IMR-90 (cell line): ENCODE data around the gene DCANP1. TPM values are rescaled to one million over a fixed set of nuclear protein-coding genes. Genes with fewer than 3 reads are reported as not detected.

Experiments
- ATAC-seq: fragments of 200-7000 bp; cut with Tn5 transposase; 2 replicates; pipeline ENCODE4 v1.9.1; 2020; ENCODE audit warnings: low read depth, mild to moderate bottlenecking, moderate library complexity
- BruUV-seq: library from RNA; stranded (reverse); fragments of 400-500 nt; replicated peaks from 2 replicates; lab custom pipeline; 2021; lab: Mats Ljungman, UMichigan
- CTCF ChIA-PET: fragments of 300-600 bp; formaldehyde crosslinking; extraction: SDS; loops from one replicate; lab custom pipeline; 2021; ENCODE audit warnings: antibody characterized with exemption; lab: Yijun Ruan, JAX
- POLR2A ChIA-PET: fragments of 300-600 bp; sonication (Branson Sonifier 250); formaldehyde crosslinking; loops from one replicate; lab custom pipeline; 2022; ENCODE audit warnings: antibody characterized with exemption; ENCODE audit not compliant: unreplicated experiment; lab: Charles Lee
- DNase-seq: peaks from one replicate; pipeline ENCODE4 v3.0.0; 2013
- H2AFZ ChIP-seq: replicated peaks from 2 replicates; pipeline ENCODE3; 2013; ENCODE audit warnings: low read length, mild to moderate bottlenecking; ENCODE audit not compliant: poor library complexity
- H2AK5ac ChIP-seq: 2 replicates; pipeline ENCODE4 v1.6.1; 2013; ENCODE audit warnings: low read depth, low read length, inconsistent platforms
- H2AK9ac ChIP-seq: replicated peaks from 2 replicates; pipeline ENCODE3; 2013; ENCODE audit warnings: mild to moderate bottlenecking, low read depth, low read length, moderate library complexity; ENCODE audit not compliant: poor library complexity
- H2BK120ac ChIP-seq: 2 replicates; pipeline ENCODE4 v1.6.1; 2013; ENCODE audit warnings: low read depth, low read length, inconsistent platforms
- H2BK15ac ChIP-seq: 3 replicates; pipeline ENCODE4 v1.6.1; 2013; ENCODE audit warnings: low read depth, low read length, inconsistent platforms
- H2BK20ac ChIP-seq: 2 replicates; pipeline ENCODE4 v1.6.1; 2013; ENCODE audit warnings: low read depth, mild to moderate bottlenecking, inconsistent platforms, low read length, moderate library complexity
- H2BK5ac ChIP-seq: 2 replicates; pipeline ENCODE4 v1.6.1; 2013; ENCODE audit warnings: mild to moderate bottlenecking, low read depth, low read length, inconsistent platforms; ENCODE audit not compliant: poor library complexity, severe bottlenecking
- H3K14ac ChIP-seq: replicated peaks from 2 replicates; pipeline ENCODE4 v1.6.1; 2013; ENCODE audit warnings: low read depth, low read length, inconsistent platforms
- H3K18ac ChIP-seq: 2 replicates; pipeline ENCODE4 v1.6.1; 2013; ENCODE audit warnings: low read depth, low read length, control low read depth
- H3K23ac ChIP-seq: 2 replicates; pipeline ENCODE4 v1.6.1; 2013; ENCODE audit warnings: low read depth, low read length, inconsistent platforms
- H3K27ac ChIP-seq: 2 replicates; pipeline ENCODE4 v1.5.1; 2013; ENCODE audit warnings: mild to moderate bottlenecking, control low read depth, low read length; ENCODE audit not compliant: insufficient read depth
- H3K27me3 ChIP-seq: 2 replicates; pipeline ENCODE4 v1.6.1; 2013; ENCODE audit warnings: low read length; ENCODE audit not compliant: control insufficient read depth, insufficient read depth
- H3K36me3 ChIP-seq: 2 replicates; pipeline ENCODE4 v1.6.1; 2013; ENCODE audit warnings: low read length, mixed read lengths; ENCODE audit not compliant: control insufficient read depth, insufficient read depth
- H3K4ac ChIP-seq: 2 replicates; pipeline ENCODE4 v1.6.1; 2013; ENCODE audit warnings: low read depth, low read length, inconsistent platforms
- H3K4me1 ChIP-seq: 2 replicates; pipeline ENCODE4 v1.6.1; 2013; ENCODE audit warnings: low read length, mixed read lengths; ENCODE audit not compliant: control insufficient read depth, insufficient read depth
- H3K4me2 ChIP-seq: 2 replicates; pipeline ENCODE4 v1.6.1; 2013; ENCODE audit warnings: low read depth, mild to moderate bottlenecking, control low read depth, low read length, moderate library complexity
- H3K4me3 ChIP-seq: 2 replicates; pipeline ENCODE4 v1.5.1; 2013; ENCODE audit warnings: low read depth, mild to moderate bottlenecking, control low read depth, low read length, moderate library complexity; ENCODE audit not compliant: insufficient read depth
- H3K56ac ChIP-seq: 2 replicates; pipeline ENCODE4 v1.6.1; 2013; ENCODE audit warnings: low read length, inconsistent platforms; ENCODE audit not compliant: insufficient read depth; ENCODE audit errors: extremely low read depth
- H3K79me1 ChIP-seq, 2 experiments: 2 replicates each; pipeline ENCODE4 v1.6.1; 2013; ENCODE audit warnings: low read length in 2 of 2, inconsistent platforms in 1 of 2, low read depth in 1 of 2
- H3K9ac ChIP-seq: 2 replicates; pipeline ENCODE4 v1.6.1; 2013; ENCODE audit warnings: low read depth, low read length, control low read depth
- H3K9me1 ChIP-seq: 2 replicates; pipeline ENCODE4 v1.6.1; 2013; ENCODE audit warnings: low read length, inconsistent platforms; ENCODE audit not compliant: insufficient read depth
- H3K9me3 ChIP-seq: 2 replicates; pipeline ENCODE4 v1.6.1; 2013; ENCODE audit warnings: low read length; ENCODE audit not compliant: control insufficient read depth, insufficient read depth
- H4K20me1 ChIP-seq: 2 replicates; pipeline ENCODE4 v1.6.1; 2013; ENCODE audit warnings: low read length, inconsistent platforms; ENCODE audit not compliant: insufficient read depth
- H4K5ac ChIP-seq: 2 replicates; pipeline ENCODE4 v1.6.1; 2013; ENCODE audit warnings: mild to moderate bottlenecking, low read depth, low read length, control low read depth
- H4K8ac ChIP-seq, 2 experiments: 2 replicates each; pipeline ENCODE4 v1.6.1; 2013; ENCODE audit warnings: low read depth in 2 of 2, low read length in 2 of 2, control low read depth in 1 of 2, inconsistent platforms in 1 of 2
- H4K91ac ChIP-seq: 2 replicates; pipeline ENCODE4 v1.6.1; 2013; ENCODE audit warnings: low read depth, low read length, inconsistent platforms; ENCODE audit not compliant: insufficient read depth
- MAZ ChIP-seq: IDR thresholded peaks from 2 replicates; pipeline ENCODE4 v1.6.1; 2012; ENCODE audit warnings: low read depth, mild to moderate bottlenecking, low read length, improper control_type of control experiment, moderate library complexity, borderline replicate concordance
- RFX5 ChIP-seq: IDR thresholded peaks from 2 replicates; pipeline ENCODE4 v1.8.0; 2012; ENCODE audit warnings: low read depth, mild to moderate bottlenecking, low read length, moderate library complexity
- WGBS, 2 experiments: methylation state at CpG; one replicate each; pipeline versions ENCODE4 v1.1.5 to v1.1.7; 2013; ENCODE audit warnings: missing lambda C conversion rate in 2 of 2; ENCODE audit not compliant: insufficient read length in 1 of 2; ENCODE audit errors: extremely low coverage in 2 of 2; 5-methylcytosine and 5-hydroxymethylcytosine counted together
- dilution Hi-C: fragments of 300-500 bp; cut with HindIII; formaldehyde crosslinking; loops from one replicate; pipeline ENCODE4 v1.14.3; 2018; ENCODE audit warnings: low sequenced_read_pairs; ENCODE audit not compliant: unreplicated experiment
- in situ Hi-C: fragments of 300-500 bp; cut with MboI; formaldehyde crosslinking; loops from 3 replicates; pipeline ENCODE4 v1.14.3; 2019; ENCODE audit warnings: low sequenced_read_pairs, inconsistent platforms, mixed read lengths
- intact Hi-C: fragments of 100-400 bp; cut with micrococcal nuclease; formaldehyde crosslinking; loops from 2 replicates; pipeline ENCODE4 v1.10.0; 2022
- polyA plus RNA-seq, 3 experiments: library from polyadenylated mRNA; depleted of rRNA; stranded (reverse); fragments of >200 nt; gene quantifications; 2 replicates each; pipeline ENCODE4 v1.2.3, GENCODE V29; 2012; ENCODE audit warnings: low replicate concordance in 1 of 3
- total RNA-seq: library from RNA; depleted of rRNA; stranded (reverse); fragments of >200 nt; gene quantifications from 2 replicates; pipeline ENCODE4 v1.2.3, GENCODE V29; 2012

Gene DCANP1
- total and polyA plus RNA-seq, 2 of the 4 experiments (the other 2 are of a cell fraction): not detected

- no peak overlapping the region for H3K56ac ChIP-seq
- WGBS, 2 experiments: 62% methylated on average over 10 of the region's 11 CpGs; no CpG with 5 or more reads in 1 of the 2 experiments
- no peak overlapping the region for H2BK15ac ChIP-seq
- in situ Hi-C loops: loop anchor here (10.0 kb wide), 1 partner anchor 374 kb away; the partner anchor contains the start of gene SLC25A48
- no peaks in the 10 kb centered on the region for H3K36me3 ChIP-seq
- H3K27me3 ChIP-seq: peaks cover 50% of the 10 kb centered on the region
- POLR2A ChIA-PET: interaction anchor here (0.7 kb wide), 1 partner anchor 100 kb away, joined by 4 read pairs; no protein-coding TSS in a partner anchor
- H3K9ac ChIP-seq: no peak overlapping the region
- CTCF ChIA-PET: interaction anchor here (0.6 to 3.3 kb wide), 6 partner anchors 13 to 106 kb away, joined by 3 to 16 read pairs (median 4); no protein-coding TSS in a partner anchor
- no peak overlapping the region for H2BK120ac ChIP-seq
- H2AFZ ChIP-seq: no peak overlapping the region
- H3K18ac ChIP-seq: no peak overlapping the region
- H2BK20ac ChIP-seq: no peak overlapping the region
- H3K79me1 ChIP-seq: no peaks in the 10 kb centered on the region
- no peak overlapping the region for H4K8ac ChIP-seq
- DNase-seq (no peak), ATAC-seq (no peak)
- H3K23ac ChIP-seq: no peak overlapping the region
- no peak overlapping the region for H2AK9ac ChIP-seq
- H3K4me3 ChIP-seq: no peak overlapping the region
- BruUV-seq: no TSS peak
- no peak overlapping the region for H4K5ac ChIP-seq
- peaks cover 12% of the 10 kb centered on the region for H3K4me1 ChIP-seq
- intact Hi-C loops: no loop called here
- H2AK5ac ChIP-seq: no peak overlapping the region
- TF ChIP-seq MAZ: no peak
- TF ChIP-seq RFX5: no peak
- no peak overlapping the region for H3K4ac ChIP-seq
- no peaks in the 10 kb centered on the region for H4K20me1 ChIP-seq
- peaks cover 5% of the 10 kb centered on the region for H3K9me1 ChIP-seq
- dilution Hi-C loops: loop anchor here (25.0 kb wide), 1 partner anchor 102 kb away; no protein-coding TSS in a partner anchor
- no peak overlapping the region for H3K14ac ChIP-seq
- no peak overlapping the region for H2BK5ac ChIP-seq
- no peak overlapping the region for H3K4me2 ChIP-seq
- no peak overlapping the region for H4K91ac ChIP-seq
- H3K27ac ChIP-seq: no peak overlapping the region
- H3K9me3 ChIP-seq: no peaks in the 10 kb centered on the region
These were observed 13.3 kb upstream of the DCANP1 start for GRCh38 chr5:135460246-135461033.
